8988T (cell line): ENCODE results near the gene DAGLA.

ENCODE experiments used
- DNase-seq: peaks from one replicate; pipeline ENCODE4 v3.0.0; 2011

Gene DAGLA

DNA sequence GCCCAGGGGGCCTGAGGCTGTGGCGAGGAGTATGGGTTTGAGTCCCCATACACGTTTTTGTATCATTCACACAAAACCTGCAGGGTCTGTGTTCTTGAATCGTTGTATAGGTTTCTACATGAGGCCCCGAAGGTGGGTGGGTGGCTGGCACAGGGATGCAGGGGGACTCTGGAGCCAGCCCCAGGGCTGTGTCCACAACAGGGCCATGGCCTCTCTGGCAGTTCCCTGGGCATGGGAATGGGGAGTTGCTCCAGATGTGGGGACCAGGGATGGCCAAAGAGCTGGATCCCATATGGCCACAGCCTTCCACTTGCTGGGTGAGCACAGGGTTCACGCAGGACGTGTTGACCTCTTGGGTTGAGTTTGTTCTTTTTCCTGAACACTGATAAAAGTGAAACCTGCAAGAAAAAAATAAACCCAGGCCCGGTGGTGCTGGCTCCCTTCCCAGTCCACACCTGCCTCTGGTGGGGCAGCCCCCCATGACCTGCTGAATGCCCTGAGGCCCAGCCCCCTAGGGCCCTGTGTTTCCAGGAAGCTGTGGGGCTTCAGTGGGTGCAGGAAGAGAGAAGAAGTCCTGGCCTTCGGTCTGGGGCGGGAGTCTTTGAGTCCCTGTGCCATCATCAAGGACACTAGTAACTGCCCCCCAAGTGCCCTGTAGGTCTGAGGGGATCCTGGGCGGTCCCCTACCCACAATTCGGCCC is 88.3 kb downstream of the DAGLA start:
- DNase-seq, result no peak

DNA sequence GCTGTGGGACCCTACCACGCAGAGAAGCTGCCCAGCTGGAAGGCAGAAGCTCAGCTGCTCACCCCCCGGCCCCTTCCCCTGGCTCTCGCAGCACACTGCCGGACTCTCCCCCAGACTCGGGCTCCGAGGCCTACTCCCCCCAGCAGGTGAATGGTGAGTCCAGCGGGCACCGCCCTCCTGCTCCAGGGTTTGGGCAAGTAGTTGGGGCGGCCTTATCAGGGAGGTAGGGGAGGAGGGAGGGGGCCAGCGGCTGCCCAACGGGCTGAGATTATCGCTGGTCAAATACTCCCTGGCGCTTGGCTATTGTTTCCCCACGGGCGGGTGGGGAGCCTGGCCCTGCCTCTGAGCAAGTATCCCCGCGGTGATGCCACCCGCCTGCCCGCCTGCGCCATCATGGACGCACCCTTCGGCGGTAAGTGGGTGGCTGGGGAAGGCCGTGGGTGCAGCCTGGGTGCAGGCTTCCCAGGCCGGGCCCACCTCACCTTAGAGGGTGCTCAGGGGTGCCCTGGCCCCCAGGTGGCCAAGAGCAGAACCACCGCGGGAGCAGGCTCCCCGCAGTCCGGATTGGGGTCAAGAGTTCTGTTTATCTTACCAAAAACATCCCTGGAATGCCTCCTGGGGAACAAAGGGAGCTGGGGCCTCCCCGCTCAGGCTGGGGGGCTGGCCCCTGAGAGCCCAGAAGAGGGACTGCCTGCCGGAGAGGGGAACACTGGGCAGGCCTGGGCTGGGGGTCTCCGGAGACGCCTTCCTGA is 89.2 kb downstream of the DAGLA start:
- no peak for DNase-seq

DNA sequence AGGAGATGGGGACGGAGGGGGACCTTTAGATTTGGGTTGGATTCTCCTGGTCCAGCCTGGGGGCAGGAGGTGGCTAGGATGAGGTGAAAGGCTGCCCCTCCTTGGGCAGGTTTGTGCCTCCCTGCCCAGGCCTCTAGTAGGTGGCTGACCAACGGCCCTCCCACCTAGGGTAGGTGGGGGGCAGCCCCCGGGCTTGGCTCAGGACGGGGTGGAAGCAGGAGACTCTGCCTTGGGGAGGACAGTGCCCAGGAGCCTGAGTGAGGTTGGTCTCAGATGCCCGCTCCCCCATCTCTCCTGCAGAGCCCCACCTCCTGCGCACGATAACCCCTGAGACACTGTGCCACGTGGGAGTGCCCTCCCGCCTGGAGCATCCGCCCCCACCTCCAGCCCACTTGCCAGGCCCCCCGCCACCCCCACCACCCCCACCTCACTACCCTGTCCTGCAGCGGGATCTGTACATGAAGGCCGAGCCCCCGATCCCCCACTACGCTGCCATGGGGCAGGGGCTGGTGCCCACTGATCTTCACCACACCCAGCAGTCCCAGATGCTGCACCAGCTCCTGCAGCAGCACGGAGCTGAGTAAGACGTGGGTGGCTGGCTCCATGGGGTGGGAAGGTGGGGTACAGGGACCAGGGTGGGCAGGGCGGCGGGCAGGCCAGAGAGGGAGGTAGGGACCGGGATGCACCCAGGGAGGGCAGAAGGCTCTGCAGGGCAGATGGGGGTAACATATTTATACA is 89.9 kb downstream of the DAGLA start:
- DNase-seq, result no peak

DNA sequence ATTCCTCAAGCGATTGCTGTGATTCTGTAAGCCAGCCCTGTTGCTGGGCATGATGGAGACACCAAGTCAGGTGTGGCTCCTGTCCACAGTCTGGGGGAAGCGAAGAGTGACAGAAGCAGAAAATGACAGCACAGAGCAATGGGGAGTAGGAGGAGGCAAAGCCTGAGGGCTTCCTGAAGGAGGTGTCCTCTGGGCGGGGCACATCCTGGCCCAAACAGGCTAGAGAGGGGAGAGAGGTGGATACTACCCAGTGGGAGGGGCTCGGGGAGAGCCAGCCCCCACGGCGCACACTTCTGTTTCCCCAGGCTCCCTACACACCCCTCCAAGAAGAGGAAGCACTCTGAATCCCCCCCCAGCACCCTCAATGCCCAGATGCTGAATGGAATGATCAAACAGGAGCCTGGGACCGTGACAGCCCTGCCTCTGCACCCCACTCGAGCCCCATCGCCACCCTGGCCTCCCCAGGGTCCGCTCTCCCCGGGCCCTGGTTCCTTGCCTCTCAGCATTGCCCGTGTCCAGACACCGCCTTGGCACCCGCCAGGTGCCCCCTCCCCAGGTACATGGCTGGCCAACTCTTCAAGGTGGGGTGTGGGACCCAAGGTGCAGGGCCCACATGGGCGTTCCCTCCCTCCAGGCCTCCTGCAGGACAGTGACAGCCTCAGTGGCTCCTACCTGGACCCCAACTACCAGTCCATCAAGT is 91.2 kb downstream of the DAGLA start:
- no peak for DNase-seq

DNA sequence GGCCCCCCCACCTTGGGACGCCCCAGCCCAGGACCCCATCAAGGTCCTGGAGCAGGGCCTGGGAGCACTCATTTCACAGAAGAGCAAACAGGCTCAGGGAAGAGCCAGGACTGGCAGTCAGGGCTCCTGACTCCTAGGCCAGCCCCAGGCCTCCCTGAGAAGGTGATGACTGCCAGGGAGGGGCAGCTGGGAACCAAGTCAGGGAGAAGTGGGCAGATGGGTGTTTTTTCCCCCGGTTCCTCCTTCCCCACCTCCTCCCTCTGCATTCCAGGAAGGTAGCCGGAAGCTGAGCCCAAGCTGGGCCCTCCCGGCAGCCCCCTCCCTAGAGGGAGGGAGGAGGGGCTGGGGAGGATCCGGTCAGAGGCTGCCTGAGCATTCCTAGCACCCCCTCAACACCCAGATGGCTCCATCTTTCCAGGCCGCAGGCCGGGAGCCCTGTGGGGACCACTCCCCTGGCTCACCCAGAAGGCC is 91.8 kb downstream of the DAGLA start:
- DNase-seq, result no peak

DNA sequence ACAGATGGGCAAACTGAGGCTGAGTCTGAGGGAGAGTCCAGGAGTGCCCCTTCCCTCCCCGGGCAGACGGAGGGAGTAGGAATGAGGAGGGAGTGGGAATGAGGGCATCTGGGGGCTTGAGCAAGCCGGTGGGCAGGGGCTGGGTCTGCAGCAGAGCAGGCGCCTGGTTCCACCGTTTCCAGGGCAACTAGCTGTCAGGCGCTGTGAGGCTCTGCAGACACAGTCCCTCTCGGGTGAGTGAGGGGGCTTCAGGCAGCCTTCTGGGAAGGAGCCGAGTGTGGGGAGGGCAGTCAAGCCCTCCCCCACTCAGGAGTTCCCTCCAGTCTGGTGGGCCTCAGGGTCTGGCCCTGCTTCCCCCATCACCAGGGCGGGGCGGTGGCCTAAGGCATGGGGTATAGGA is 93.2 kb downstream of the DAGLA start:
- DNase-seq, result no peak

DNA sequence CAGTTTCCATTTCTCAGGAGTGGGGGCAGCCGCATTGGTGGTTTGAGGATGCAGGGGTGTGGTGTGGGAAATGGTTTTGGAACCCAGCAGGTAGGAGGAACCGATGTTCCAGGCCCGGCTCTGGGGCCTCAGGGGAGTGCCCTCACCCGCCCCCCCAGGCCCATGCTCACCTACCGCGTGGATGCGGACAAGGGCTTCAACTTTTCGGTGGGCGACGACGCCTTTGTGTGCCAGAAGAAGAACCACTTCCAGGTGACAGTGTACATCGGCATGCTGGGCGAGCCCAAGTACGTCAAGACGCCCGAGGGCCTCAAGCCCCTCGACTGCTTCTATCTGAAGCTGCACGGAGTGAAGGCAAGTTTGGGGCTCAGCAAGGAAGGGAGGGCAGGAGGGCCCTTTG is 93.6 kb downstream of the DAGLA start:
- no peak for DNase-seq

DNA sequence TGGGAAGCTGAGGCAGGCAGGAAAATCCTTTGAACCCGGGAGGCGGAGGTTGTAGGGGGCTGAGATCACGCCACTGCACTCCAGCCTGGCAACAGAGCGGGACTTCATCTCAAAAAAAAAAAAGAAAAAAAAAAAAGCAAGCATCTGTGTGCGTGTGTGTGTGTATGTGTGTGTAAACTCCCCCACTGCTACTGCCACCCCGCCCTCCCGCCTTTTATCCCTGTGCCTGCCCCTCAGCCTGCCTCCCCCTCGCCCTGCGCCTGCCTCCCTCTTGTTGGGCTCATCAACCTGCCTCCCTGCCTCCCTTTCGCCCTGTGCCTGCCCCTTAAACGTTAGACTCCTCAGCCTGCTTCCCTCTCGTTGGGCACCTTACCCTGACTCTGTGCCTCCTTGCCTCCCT is 94.2 kb downstream of the DAGLA start:
- DNase-seq, result no peak

DNA sequence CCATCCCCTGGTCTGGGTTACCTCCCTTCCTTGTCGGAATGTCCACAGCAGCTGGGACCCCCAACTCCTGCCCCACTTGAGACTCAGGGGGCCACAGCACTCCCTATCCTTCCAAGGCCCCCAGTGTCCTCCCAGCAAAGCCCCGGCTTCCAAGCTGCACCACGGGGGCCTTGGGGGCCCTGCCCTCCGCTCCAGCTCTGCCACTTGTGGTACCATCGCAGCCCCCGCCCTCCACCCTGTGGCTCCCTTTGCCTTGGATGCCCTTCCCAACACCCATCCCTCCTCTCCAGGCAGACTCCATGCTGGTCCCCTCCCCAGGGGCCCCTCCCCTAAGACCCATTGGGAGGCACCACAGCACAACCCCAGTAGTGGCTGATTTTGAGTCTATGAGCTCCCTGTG is 94.9 kb downstream of the DAGLA start:
- DNase-seq, result no peak

DNA sequence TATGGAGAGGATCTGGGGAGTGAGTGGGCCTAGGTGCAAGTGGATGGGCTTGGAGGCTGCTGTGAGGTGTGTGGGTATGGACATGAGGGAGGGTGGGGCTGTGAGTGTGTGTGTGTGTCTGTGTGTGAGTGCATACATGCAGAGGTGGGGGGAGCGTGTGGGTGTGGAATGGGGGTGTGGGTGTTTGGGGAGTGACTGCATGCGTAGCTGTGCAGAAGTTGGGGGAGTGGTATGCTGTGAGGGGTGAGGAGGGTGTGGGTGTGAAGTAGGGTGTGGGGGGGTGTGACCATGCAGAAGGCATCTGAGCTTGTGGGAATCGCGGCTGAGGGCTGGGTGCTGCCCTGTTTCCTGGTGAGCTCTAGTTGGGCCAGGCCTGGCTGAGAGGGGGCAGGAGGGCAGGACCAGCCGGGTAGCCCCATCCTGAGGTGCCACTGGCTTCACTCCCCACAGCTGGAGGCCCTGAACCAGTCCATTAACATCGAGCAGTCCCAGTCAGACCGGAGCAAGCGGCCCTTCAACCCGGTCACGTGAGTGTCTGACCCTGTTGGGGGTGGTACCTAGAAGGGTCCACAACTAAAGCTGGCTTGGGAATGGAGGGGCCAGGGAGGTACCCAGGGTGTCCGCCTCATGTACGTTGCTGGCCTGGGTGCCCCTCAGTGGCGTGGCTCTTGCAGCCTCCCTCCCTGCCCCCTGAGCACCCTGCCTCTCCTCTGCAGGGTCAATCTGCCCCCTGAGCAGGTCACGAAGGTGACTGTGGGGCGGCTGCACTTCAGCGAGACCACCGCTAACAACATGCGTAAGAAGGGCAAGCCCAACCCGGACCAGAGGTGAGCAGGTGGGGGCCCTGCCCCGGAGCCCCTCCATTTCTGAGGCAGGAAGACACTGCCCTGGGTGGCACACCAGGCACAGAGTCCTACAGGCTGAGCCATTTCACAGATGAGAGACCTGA is 95.7 kb downstream of the DAGLA start:
- no peak for DNase-seq

DNA sequence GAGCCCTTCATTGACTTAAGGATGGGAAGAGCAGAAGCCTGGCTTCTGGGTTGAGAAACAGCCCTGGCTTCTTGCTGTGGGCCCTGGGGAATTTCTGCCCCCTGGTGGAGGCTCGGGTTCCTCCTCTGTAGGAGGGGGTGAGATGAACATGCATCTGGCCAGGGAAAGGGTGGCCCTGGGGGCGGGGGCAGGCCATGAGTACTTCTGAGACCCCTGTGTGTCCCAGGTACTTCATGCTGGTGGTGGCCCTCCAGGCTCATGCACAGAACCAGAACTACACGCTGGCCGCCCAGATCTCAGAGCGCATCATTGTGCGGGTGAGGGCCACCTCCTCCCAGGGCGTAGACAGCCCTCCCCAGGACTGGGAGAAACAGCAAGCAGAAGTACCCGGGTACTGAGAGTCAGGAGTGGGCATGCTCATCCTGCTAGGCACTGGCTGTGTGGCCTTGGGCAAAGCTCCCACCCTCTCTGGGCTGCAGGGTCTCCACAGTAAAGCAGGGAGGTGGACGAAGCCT is 96.4 kb downstream of the DAGLA start:
- peak; percentile 100 for DNase-seq

DNA sequence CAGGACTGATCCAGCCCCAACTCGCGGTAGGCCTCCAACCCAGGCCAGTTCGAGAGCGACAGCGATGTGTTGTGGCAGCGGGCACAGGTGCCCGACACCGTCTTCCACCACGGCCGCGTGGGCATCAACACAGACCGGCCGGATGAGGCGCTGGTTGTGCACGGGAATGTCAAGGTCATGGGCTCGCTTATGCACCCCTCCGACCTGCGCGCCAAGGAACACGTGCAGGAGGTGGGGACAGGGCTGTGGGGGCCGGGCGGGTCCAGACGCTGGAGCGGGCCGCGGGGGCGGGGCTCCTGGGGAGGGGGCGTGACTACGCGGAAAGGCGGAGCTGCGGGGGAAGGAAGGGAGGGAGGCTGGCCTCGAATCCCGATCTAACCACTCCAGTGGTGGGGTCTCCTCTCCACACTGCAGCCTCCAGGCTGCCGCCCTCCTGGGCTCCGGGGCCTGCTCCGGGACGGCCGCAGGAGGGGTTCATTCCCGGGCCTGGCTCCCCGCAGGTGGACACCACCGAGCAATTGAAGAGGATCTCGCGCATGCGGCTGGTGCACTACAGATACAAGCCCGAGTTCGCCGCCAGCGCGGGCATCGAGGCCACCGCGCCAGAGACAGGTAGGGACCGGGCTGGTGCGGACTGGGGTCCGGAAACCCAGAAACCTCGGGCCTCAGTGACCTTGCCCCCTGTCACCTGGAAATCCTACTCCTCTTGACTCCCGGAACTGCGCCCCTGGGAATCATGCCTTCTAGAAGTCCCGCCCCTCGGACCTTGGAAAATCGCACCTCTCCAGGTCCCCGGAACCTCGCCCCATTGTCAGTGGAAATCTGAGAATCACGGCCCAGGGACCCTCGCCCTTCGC is 97.3 kb downstream of the DAGLA start:
- DNase-seq, result no peak

DNA sequence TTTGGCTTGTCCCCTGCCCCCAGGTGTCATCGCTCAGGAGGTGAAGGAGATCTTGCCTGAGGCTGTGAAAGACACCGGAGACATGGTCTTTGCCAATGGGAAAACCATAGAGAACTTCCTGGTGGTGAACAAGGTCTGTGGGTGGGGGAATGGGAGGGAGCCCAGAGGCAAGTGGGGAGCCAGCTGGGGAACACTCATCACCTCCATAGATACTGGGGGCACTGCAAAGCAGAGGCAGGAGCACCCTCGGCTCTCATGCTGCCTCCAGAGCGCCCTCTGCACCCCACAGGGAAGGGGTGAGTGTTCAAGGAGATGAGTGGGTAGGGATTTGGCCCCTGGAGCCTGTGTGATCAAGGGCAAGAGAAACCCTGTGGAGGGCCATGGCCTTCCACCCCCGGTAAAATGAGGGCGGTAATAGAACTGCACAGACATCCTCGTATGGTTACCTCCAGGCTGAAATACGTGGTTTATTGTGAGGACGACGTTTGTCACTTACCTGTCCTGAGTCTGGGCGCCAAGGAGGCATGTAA is 98.2 kb downstream of the DAGLA start:
- no peak for DNase-seq

DNA sequence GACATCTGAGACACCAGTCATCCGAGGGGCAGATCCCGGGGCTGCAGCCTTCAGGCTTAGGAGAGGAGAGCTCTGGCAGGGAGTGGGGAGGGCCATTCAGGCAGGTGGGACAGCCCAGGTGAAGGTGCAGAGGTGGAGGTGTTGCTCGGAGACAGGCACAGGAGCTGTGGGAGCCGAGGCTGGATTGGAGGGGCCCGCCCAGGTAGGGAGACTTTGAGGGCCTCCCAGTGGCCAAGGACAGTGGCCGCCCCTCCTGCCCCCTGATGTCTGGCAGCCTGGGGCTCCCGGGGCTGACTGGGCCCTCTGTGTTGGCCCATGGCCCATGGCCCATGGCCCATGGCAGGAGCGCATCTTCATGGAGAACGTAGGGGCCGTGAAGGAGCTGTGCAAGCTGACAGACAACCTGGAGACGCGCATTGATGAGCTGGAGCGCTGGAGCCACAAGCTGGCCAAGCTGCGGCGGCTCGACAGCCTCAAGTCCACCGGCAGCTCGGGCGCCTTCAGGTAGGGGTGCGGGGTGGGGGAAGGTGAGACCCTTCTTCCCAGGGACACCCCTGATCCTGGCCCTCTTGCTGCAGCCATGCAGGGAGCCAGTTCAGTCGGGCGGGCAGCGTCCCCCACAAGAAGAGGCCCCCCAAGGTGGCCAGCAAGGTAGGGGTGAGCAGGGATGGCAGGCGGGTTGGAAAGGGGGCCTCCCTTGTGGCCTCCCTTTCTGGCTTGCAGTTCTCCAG is 98.9 kb downstream of the DAGLA start:
- DNase-seq, result no peak

DNA sequence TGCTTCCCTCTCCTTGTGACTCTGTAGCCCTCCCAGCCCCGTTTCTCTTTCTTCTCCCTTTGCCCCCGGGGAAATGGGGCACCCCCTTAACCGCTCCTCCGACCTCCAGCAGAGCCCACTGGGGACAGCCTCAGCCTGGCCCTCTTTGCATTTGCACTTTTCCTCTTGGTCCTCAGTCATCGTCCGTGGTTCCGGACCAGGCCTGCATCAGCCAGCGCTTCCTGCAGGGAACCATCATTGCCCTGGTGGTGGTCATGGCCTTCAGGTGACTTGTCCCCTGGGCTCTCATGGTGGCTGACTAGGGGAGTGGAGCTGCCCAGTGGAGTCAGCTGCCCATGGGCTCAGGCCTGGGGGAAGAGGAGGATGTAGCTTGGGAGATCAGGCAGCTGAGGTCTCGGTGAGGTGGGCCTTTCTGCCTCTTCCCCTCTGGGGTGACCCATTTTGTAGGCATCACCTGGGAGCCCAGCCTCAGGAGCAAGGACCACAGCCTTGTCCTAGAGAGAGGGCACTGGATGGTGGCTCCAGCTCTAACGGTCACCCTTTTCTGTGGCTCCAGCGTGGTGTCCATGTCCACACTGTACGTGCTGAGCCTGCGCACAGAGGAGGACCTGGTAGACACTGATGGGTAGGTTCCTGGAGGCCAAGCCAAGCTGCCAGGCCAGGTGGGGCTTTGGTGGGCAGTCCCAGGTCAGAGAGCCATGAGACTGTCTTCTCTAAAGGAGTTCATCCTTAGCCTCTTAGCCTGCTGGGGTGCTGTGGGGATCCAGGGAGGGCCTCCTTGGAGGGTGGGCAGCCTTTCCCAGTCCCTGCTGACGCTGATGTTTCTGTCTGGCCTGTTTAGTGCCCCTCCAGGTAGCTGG is 99.7 kb downstream of the DAGLA start:
- peak; percentile 43 for DNase-seq

DNA sequence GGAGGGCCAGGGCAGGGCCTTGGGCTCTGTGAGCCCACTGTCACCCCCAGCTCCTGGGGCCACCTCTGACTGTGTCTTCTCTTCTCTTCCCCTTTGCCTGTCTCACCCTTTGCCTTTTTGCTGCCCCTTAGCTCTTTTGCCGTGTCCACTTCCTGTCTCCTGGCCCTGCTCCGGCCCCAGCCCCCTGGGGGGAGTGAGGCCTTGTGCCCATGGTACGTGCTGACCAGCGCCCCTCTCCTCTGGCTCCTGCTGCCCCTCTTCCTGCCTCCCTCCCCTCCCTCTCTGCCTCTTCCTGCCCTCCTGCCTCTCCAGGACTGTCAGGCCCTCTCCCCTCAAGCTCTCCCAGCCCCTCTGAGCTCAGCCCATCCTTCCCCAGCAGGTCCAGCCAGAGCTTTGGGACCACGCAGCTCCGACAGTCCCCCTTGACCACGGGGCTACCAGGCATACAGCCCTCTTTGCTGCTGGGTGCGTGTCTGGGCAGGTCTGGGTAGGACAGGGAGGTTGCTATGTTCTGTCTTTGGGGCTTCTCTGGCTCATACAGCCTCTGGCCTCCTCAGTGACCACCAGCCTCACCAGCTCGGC is 100.5 kb downstream of the DAGLA start:
- DNase-seq, result no peak

DNA sequence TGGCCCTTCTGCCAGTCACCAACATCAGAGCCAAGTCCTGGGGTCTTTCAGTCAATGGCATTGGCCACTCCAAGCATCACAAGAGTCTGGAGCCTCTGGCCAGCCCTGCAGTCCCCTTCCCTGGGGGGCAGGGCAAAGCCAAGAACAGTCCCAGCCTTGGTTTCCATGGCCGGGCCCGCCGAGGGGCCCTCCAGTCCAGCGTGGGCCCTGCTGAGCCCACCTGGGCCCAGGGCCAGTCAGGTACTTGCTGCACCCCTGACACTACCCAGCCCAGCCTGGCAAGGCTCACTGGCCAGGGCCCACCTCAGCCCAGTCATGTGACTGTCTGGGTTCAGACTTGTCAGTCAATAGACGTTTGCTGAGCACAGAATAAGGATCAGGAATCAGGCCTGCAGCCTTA is 101.4 kb downstream of the DAGLA start:
- peak; percentile 43 for DNase-seq

DNA sequence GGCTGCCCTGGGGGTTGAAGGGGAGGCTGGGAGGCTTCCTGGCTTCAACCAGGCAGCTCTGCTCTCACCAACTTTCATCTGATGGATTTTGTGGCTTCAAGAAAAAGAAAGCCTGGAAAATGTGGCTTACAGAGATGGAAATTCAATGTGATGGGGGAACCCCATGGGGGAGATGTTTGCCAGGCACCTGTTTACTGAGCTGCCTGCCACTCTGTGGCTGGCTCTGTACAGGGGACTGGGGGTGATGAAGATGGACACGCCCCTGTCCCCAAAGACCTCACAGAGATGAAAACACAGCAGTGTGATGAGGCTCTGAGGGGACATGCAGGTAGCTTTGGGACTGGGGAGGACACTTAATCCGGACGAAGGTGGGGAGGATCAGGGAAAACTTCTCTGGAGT is 102.1 kb downstream of the DAGLA start:
- DNase-seq, result no peak
